Mesenchymal stem cell (in vitro differentiated cells and primary cell): Measurements from ENCODE around the gene NFIX.

ENCODE experiments used
- DNase-seq: peaks from one replicate; pipeline ENCODE4 v3.0.0-alpha.2; 2013
- H2AFZ ChIP-seq: one replicate; pipeline ENCODE4 v1.6.1; 2013; ENCODE audit warnings: low read depth, mild to moderate bottlenecking, control low read depth, inconsistent platforms, low read length, moderate library complexity
- H2AK5ac ChIP-seq: 2 replicates; pipeline ENCODE4 v1.6.1; 2013; ENCODE audit warnings: low read length, moderate library complexity, mild to moderate bottlenecking, inconsistent platforms; ENCODE audit not compliant: severe bottlenecking
- H2BK120ac ChIP-seq: one replicate; pipeline ENCODE4 v1.6.1; 2013; ENCODE audit warnings: low read depth, mild to moderate bottlenecking, inconsistent platforms, low read length, moderate library complexity
- H2BK12ac ChIP-seq, 2 experiments: one replicate each; pipeline ENCODE4 v1.6.1; 2013; ENCODE audit warnings: inconsistent platforms in 2 of 2, low read length in 2 of 2, mild to moderate bottlenecking in 2 of 2, moderate library complexity in 2 of 2, control low read depth in 1 of 2
- H2BK15ac ChIP-seq: one replicate; pipeline ENCODE4 v1.6.1; 2013; ENCODE audit warnings: mild to moderate bottlenecking, low read depth, inconsistent platforms; ENCODE audit not compliant: poor library complexity, severe bottlenecking
- H2BK5ac ChIP-seq: 2 replicates; pipeline ENCODE4 v1.6.1; 2013; ENCODE audit warnings: low read depth, mild to moderate bottlenecking, low read length, control low read depth, inconsistent platforms; ENCODE audit not compliant: poor library complexity, severe bottlenecking
- H3K14ac ChIP-seq, 2 experiments: one replicate each; pipeline ENCODE4 v1.6.1; 2013; ENCODE audit warnings: inconsistent platforms in 2 of 2, low read length in 2 of 2, control low read depth in 1 of 2, mild to moderate bottlenecking in 1 of 2, moderate library complexity in 1 of 2
- H3K18ac ChIP-seq, 2 experiments: one replicate each; pipeline ENCODE4 v1.6.1; 2013; ENCODE audit warnings: inconsistent platforms in 2 of 2, low read length in 2 of 2, control low read depth in 1 of 2, low read depth in 1 of 2, mild to moderate bottlenecking in 1 of 2
- H3K23ac ChIP-seq, 2 experiments: one replicate each; pipeline ENCODE4 v1.6.1; 2013; ENCODE audit warnings: inconsistent platforms in 2 of 2, low read length in 2 of 2, mild to moderate bottlenecking in 2 of 2, moderate library complexity in 2 of 2, control low read depth in 1 of 2
- H3K27ac ChIP-seq: 2 replicates; pipeline ENCODE4 v1.5.1; 2013; ENCODE audit warnings: mild to moderate bottlenecking, moderate library complexity, low read length, control low read depth, inconsistent platforms; ENCODE audit not compliant: poor library complexity, severe bottlenecking
- H3K27me3 ChIP-seq, 2 experiments: 2 replicates each; pipeline versions ENCODE4 v1.6.1 to v1.7.0; 2013; ENCODE audit warnings: low read length in 2 of 2, mild to moderate bottlenecking in 2 of 2, moderate library complexity in 2 of 2, control low read depth in 1 of 2, inconsistent platforms in 1 of 2; ENCODE audit not compliant: control insufficient read depth in 1 of 2, insufficient read depth in 1 of 2
- H3K36me3 ChIP-seq, 2 experiments: 2 replicates each; pipeline versions ENCODE4 v1.6.1 to v1.7.0; 2013; ENCODE audit warnings: low read length in 2 of 2, control low read depth in 1 of 2, inconsistent platforms in 1 of 2, low read depth in 1 of 2, mild to moderate bottlenecking in 1 of 2; ENCODE audit not compliant: insufficient read depth in 2 of 2, control insufficient read depth in 1 of 2
- H3K4ac ChIP-seq, 2 experiments: one replicate each; pipeline ENCODE4 v1.6.1; 2013; ENCODE audit warnings: inconsistent platforms in 2 of 2, low read length in 2 of 2, mild to moderate bottlenecking in 2 of 2, moderate library complexity in 2 of 2, control low read depth in 1 of 2, low read depth in 1 of 2
- H3K4me1 ChIP-seq: 2 replicates; pipeline ENCODE4 v1.6.1; 2013; ENCODE audit warnings: low read depth, low read length, control low read depth; ENCODE audit not compliant: control insufficient read depth, insufficient read depth
- H3K4me2 ChIP-seq: 2 replicates; pipeline ENCODE4 v1.6.1; 2013; ENCODE audit warnings: low read length, mild to moderate bottlenecking, inconsistent platforms; ENCODE audit not compliant: poor library complexity, severe bottlenecking
- H3K4me3 ChIP-seq, 2 experiments: 2 replicates each; pipeline versions ENCODE4 v1.5.1 to v1.7.0; 2013; ENCODE audit warnings: low read length in 2 of 2, mild to moderate bottlenecking in 2 of 2, control low read depth in 1 of 2, low read depth in 1 of 2; ENCODE audit not compliant: insufficient read depth in 1 of 2
- H3K79me1 ChIP-seq: replicated peaks from 2 replicates; pipeline ENCODE4 v1.6.1; 2013; ENCODE audit warnings: mild to moderate bottlenecking, control low read depth, low read length, inconsistent platforms; ENCODE audit not compliant: poor library complexity, severe bottlenecking
- H3K9ac ChIP-seq: 2 replicates; pipeline ENCODE4 v1.7.0; 2013; ENCODE audit warnings: mild to moderate bottlenecking, low read length, moderate library complexity
- H3K9me3 ChIP-seq: 2 replicates; pipeline ENCODE4 v1.7.0; 2013; ENCODE audit warnings: mild to moderate bottlenecking, low read length; ENCODE audit not compliant: control insufficient read depth
- H4K8ac ChIP-seq: one replicate; pipeline ENCODE4 v1.6.1; 2013; ENCODE audit warnings: inconsistent platforms, mild to moderate bottlenecking, low read length, moderate library complexity
- H4K91ac ChIP-seq: one replicate; pipeline ENCODE4 v1.6.1; 2013; ENCODE audit warnings: mild to moderate bottlenecking, low read length, inconsistent platforms
- WGBS: methylation state at CpG from one replicate; pipeline ENCODE4 v1.1.7; 2013; ENCODE audit warnings: mixed read lengths; 5-methylcytosine and 5-hydroxymethylcytosine counted together

Gene NFIX

DNA sequence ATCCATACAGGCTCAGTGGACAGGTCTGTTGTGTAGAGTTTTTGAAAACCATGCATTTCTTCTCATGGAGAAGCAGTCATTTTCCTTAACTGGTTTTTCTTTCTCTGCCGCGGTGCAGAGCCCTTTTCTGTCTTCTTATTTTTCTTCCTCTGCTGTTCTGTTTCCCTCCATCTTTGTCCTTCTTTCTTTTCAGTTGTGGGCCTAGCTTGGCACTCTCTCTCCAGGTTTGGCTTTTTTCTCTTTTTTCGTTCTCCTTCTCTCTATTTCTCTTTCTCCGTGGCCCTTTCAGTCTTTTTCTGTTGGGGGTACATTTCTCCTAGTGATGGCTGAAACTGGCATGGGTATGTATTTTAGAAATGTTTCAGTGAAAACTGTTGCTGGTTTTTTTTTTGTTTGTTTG lies 24.1 kb downstream of the NFIX start:
- Histone ChIP-seq H3K4ac (no peak overlapping the region), H3K18ac (no peak overlapping the region), H3K4me1 (peaks cover 13% of the 10 kb centered on the region), H2BK15ac (no peak overlapping the region), H2BK120ac (no peak overlapping the region), H3K27ac (no peak overlapping the region), H3K79me1 (peaks cover 2% of the 10 kb centered on the region), H2BK5ac (no peak overlapping the region), H3K4me2 (no peak overlapping the region), H3K9me3 (no peaks in the 10 kb centered on the region), H3K27me3 (peaks cover 0 to 90% of the 10 kb centered on the region in 2 experiments), H3K9ac (peak overlapping the region; percentile 99), H3K36me3 (no peaks in the 10 kb centered on the region), H2BK12ac (no peak overlapping the region), H2AFZ (no peak overlapping the region), H2AK5ac (no peak overlapping the region), H4K8ac (no peak overlapping the region), H3K14ac (no peak overlapping the region), H3K23ac (no peak overlapping the region), H3K4me3 (peak overlapping the region in 1 of 2 experiments; percentile 74), H4K91ac (no peak overlapping the region)
- DNase-seq, result no peak
- 57% methylated on average over 2 of the region's 4 CpGs for WGBS

DNA sequence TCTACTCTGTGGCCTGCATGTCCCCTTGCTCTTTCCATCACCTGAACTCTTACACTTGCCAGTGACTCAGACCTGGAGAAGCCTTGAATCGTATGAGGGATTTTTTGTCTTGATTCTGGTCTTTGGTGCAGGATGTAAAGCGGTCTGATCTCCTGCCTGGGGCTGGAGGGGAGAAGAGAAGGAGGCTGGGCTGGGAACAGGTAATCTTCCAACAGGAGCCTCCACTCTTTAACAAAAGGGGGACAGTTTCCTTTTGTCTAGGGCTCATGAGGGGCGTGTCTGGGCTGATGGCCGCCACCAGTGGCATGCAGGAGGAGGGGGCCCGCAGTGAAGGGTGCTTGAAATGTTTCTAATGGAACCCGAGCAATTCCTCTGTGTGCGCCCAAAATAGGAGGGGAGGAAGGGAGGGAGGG lies 24.7 kb downstream of the NFIX start:
- 4% methylated on average over 5 of the region's 7 CpGs for WGBS
- no peak overlapping the region for H3K18ac ChIP-seq

GRCh38 chr19:13022111-13022858 lies 27.0 kb downstream of the NFIX start:
- Histone ChIP-seq H2BK120ac (no peak overlapping the region), H3K4ac (no peak overlapping the region), H2AK5ac (no peak overlapping the region)

More for the DNA sequence above, 24.7 kb downstream of the NFIX start:
- H2AK5ac ChIP-seq, result no peak overlapping the region
- H4K91ac ChIP-seq, result no peak overlapping the region
- H3K23ac ChIP-seq, result no peak overlapping the region
- H3K4me3 ChIP-seq, result peak overlapping the region in 1 of 2 experiments; percentile 61
- no peaks in the 10 kb centered on the region for H3K79me1 ChIP-seq
- no peak overlapping the region for H4K8ac ChIP-seq
- no peak overlapping the region for H3K4ac ChIP-seq
- no peak overlapping the region for H3K27ac ChIP-seq
- H2AFZ ChIP-seq, result no peak overlapping the region
- peaks cover 18% of the 10 kb centered on the region for H3K4me1 ChIP-seq
- no peak overlapping the region for H3K4me2 ChIP-seq
- no peaks in the 10 kb centered on the region for H3K36me3 ChIP-seq
- H2BK12ac ChIP-seq, result no peak overlapping the region
- peaks cover 0 to 90% of the 10 kb centered on the region in 2 experiments for H3K27me3 ChIP-seq
- H2BK15ac ChIP-seq, result no peak overlapping the region
- H2BK5ac ChIP-seq, result no peak overlapping the region
- no peaks in the 10 kb centered on the region for H3K9me3 ChIP-seq
- H3K9ac ChIP-seq, result peak overlapping the region; percentile 99
- no peak overlapping the region for H2BK120ac ChIP-seq
- no peak overlapping the region for H3K14ac ChIP-seq
- DNase-seq, result no peak

GRCh38 chr19:13022859-13023636 lies 27.8 kb downstream of the NFIX start:
- Histone ChIP-seq H2BK12ac (no peak overlapping the region), H3K9me3 (no peaks in the 10 kb centered on the region), H3K9ac (peak overlapping the region; percentile 99), H4K91ac (no peak overlapping the region), H2AK5ac (no peak overlapping the region), H3K18ac (peak overlapping the region in 1 of 2 experiments; percentile 12), H3K4ac (no peak overlapping the region), H3K27ac (no peak overlapping the region), H2BK120ac (no peak overlapping the region), H2BK5ac (no peak overlapping the region), H3K23ac (no peak overlapping the region), H4K8ac (no peak overlapping the region), H3K36me3 (peaks cover 0 to 22% of the 10 kb centered on the region in 2 experiments), H3K4me2 (peak overlapping the region; percentile 83), H2AFZ (no peak overlapping the region), H2BK15ac (no peak overlapping the region), H3K14ac (no peak overlapping the region), H3K4me1 (peaks cover 20% of the 10 kb centered on the region), H3K79me1 (no peaks in the 10 kb centered on the region), H3K4me3 (peak overlapping the region in 1 of 2 experiments; percentile 75), H3K27me3 (peaks cover 0 to 79% of the 10 kb centered on the region in 2 experiments)
- peak; percentile 45 for DNase-seq
- 7% methylated on average over 27 of the region's 30 CpGs for WGBS

More at GRCh38 chr19:13022111-13022858, 27.0 kb downstream of the NFIX start:
- H3K36me3 ChIP-seq, result peaks cover 0 to 14% of the 10 kb centered on the region in 2 experiments
- H3K18ac ChIP-seq, result no peak overlapping the region
- H3K79me1 ChIP-seq, result no peaks in the 10 kb centered on the region
- H2BK15ac ChIP-seq, result no peak overlapping the region
- no peak overlapping the region for H2BK12ac ChIP-seq
- peak overlapping the region; percentile 55 for H4K8ac ChIP-seq
- H3K9ac ChIP-seq, result peak overlapping the region; percentile 99
- no peak overlapping the region for H3K27ac ChIP-seq
- peak; percentile 36 for DNase-seq
- 22% methylated on average over 22 of the region's 22 CpGs for WGBS
- H3K9me3 ChIP-seq, result no peaks in the 10 kb centered on the region
- peaks cover 0 to 80% of the 10 kb centered on the region in 2 experiments for H3K27me3 ChIP-seq
- no peak overlapping the region for H3K23ac ChIP-seq
- no peak overlapping the region for H4K91ac ChIP-seq
- no peak overlapping the region for H3K4me2 ChIP-seq
- H3K4me1 ChIP-seq, result peaks cover 20% of the 10 kb centered on the region
- H3K14ac ChIP-seq, result no peak overlapping the region
- no peak overlapping the region for H2BK5ac ChIP-seq
- peak overlapping the region in 1 of 2 experiments; percentile 69 for H3K4me3 ChIP-seq
- H2AFZ ChIP-seq, result no peak overlapping the region
